Measurements from ENCODE around the gene JPH4.
A peak's percentile ranks its signal among the peaks of the same experiment; 100 is the strongest.
"Not testable (repeated sequence)": the region's sequence is repeated elsewhere in the genome, so short reads cannot be mapped to it uniquely, and the experiment has no call there.

The JPH4 gene

DNA sequence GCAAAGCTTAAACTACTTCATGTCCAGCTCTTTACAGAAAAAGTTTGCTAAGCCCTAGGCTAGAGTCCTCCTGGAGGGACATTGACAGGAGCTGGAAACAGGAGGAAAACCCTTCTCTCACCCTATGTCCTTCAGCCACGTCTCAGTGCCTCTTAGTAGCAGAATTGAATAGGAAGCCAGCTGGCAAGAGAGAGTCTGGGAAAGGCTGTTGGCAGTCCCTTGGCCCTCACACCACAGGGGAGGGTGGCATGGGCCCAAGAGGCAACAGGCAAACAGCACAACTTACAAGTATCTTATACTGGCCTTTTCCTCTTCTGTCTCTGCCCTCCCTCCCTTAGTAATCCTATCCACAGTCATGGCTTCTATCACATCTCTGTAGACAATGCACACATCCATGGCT, 29.9 kb upstream of the JPH4 start:
- no peak for DNase-seq

DNA sequence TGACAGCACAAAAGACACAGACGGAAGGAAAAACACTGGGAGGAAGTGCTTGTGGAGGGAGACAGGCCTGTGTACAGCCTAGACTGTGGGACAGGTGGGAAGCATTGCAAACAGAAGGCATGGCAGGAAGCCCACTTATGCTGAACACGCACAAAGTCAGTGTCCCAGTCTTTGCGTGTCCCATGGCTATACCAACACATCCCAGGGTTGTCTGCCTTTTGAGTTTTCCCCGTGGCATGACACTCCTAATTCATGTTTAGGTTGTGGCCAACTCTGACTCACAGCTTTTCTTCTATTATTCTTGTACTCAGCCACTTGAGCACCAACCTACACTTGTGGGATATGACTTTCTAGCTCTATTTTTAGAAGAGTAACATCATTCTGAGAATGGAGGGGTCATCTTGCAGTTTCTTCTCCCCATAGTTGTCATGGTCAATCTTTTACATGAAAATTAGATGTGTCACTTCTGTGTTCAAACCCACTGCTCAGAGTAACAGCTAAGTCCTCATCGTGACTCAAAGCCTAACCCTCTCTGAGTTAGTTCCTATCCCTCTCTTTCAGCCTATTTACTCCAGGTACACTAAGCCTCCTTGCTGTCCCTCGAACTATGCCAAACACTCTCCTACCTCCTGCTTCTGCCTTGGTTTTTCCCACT, 27.5 kb upstream of the JPH4 start:
- DNase-seq: no peak

DNA sequence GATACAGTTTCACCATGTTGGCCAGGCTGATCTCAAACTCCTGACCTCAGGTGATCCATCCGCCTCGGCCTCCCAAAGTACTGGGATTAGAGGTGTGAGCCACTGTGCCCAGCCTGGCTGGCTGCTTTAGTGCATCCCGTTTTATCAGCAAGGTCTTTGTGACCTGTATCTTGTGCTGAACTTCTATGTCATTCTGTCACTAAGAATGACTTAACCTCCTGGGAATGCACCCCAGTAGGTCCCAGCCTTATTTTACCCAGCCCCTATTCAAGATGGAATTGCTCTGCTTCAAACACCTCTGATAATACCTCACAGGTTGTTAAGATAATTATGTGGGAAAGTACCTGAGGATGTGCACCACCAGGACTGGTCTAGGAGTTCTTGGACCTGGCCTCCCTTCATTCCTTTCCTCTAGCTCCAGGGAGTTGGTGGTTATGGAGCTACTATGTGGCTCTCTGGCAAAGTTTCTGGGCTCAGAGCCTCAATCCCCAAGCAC, 26.1 kb upstream of the JPH4 start:
- DNase-seq: no peak

DNA sequence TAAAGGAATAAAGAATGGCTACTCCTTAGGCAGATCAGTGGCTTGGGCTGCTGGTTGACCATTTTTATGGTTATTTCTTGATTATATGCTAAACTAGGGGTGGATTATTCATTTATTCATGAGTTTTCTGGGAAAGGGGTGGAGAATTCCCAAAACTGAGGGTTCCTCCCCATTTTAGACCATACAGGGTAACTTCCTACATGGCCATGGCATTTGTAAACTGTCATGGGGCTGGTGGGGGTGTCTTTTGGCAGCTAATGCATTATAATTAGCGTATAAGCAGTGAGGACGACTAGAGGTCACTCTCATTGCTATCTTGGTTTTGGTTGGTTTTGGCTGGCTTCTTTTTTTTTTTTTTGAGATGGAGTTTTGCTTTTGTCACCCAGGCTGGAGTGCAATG, 25.6 kb upstream of the JPH4 start:
- no peak for DNase-seq

DNA sequence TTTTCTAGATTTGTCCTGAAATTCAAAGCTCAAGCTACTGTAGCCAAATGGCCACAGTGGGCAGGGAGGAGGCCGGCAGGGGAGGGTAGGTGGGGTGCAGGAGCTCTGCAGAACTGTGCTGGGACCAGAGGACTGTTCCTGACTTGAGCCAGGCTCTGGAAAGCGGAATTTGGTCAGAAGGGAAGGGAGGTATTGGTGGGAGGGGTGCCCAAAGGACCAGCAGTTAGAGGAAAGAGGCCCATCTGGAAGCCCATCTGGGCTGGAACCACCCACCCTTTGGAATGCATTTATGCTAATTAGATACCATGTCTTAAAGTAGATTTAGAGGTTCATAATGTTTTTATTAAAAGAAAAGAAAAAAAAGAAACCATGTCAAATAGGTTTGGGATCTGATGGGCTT, 24.5 kb upstream of the JPH4 start:
- no peak for DNase-seq

DNA sequence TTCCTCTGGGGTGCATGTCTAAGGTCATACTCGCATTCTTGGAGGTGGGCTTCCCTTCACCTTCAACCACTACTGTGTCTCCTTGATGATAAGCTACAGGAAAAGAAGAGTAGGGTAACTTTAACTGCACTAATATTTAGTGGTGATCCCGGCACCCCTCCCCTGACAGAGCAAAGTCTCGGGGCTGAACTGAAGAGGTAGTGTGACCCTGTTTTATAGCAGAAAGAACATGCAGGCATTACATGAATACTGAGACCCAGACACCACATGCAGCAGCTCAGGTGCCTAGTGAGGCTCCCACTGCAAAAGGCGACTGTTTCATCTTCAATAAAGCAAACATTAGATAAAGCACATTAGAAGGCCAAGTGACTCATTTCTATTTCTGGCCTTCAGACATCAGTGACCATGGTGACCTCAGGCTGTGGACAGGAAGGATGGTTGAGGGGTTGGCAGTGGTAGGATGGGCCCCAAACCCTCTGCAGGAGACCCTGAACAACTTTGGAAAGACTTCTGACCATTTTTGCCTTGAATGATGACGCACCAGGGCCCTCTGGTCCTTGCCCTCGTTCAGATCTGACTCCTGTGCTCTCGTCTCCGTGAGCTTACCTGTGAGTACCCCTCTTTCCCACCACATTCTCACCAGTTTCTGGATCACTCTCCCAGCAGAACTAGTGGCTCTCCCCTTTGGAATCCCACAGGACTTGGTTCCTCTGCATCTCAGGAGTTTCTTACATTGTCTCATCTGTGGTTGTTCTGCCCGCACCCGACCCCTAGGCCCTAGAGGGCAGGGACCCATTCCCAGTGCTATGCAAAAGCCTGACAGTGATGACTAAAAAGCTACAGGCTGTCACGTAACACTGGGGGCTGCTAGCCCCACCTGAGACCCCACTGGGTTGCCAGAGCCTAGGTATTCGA, 23.8 kb upstream of the JPH4 start:
- no peak for DNase-seq

DNA sequence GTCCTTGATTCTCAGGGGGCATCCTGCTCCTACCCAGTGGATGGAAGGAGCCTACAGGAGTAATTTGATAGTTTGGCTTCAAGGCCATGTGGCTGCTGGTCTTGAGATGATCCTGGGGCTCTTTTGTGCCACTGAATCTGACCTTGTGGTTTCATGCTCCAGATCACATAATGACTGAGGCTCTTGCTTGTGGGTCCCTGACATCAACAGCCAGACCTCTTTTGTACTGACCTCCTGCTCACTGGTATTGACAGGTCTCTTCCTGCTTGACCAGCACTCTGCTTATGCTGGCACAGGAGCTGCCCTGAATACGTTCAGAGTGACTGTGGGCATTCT, 23.2 kb upstream of the JPH4 start:
- DNase-seq: no peak

DNA sequence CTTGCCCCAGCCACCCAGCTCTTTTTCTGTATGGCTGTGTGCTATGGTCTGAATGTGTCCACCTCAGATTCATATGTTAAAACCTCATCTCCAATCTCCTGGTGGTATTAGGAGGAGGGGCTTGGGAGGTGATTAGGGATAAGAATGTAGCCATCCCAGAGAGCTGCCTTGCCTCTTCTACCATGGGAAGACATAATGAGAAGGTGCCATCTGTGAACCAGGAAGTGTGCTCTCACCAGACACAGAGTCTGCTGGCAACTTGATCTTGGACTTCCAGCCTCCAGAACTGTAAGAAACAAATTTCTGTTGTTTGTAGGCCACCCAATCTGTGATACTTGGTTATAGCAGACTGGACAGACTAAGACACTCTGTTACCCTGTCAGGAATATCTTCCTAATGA, 22.8 kb upstream of the JPH4 start:
- DNase-seq: no peak

DNA sequence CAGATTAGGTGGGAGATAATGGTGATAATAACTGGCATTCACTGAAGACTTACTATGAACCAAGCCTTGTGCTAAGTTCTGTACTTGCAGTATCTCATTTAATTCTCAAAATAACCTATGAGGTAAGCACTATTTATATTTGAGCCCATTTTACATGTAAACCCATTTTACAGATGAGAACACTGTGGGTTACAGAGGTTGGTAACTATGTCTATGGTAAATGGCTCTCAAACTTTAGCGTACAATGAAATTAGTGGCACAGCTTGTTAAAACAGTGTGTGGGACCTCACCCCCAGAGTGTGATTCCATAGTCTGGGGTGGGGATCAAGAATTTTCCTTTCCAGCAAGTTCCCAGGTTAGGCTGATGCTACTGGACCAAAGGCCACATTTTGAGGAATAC, 22.2 kb upstream of the JPH4 start:
- no peak for DNase-seq

DNA sequence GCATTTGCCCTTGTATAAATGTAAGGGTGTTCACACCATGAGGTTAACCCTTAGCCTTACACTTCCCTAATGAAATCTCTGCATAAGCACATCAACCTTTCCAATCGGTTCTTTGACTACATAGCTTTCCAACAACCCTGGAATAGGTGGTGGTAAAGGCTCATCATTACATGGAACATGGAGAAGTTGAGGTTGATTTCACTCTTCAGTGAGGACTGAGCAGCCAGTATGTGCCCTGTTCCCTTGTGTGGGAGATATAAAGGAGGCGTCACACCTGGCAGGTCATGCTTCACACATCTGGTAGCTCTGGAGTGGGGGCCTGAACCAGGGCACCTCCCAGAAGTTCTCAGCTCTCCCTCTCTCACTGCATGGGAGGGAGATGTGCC, 21.7 kb upstream of the JPH4 start:
- DNase-seq: no peak

DNA sequence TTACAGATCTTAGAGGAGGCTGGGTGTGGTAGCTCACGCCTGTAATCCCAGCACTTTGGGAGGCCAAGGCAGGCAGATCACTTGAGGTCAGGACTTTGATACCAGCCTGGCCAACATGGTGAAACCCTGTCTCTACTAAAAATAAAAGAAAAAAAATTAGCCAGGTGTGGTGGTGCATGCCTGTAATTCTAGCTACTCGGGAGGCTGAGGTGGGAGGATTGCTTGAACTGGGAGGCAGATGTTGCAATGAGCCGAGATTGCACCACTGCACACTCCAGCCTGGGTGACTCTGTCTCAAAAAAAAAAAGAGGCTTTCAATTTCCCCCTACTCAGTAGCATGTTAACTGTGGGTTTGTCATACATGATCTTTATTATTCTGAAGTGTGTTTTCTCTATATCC, 15.6 kb upstream of the JPH4 start:
- not testable (repeated sequence) for DNase-seq

DNA sequence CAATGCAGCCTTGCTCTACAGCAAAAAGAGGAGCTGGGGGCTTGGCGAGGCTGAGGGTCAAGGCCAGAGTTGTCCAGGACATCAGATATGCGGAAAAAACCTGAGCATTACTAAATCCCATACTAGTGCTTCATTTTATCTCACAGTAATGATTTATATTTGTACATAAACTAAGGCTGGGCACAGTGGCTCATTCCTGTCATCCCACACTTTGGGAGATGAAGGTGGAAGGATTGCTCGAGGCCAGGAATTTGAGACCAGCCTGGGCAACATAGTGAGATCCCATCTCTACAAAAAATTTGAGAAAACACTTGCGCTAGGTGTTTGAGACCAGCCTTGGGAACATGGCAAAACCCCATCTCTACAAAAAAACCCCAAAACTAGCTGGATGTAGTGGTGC, 11.6 kb upstream of the JPH4 start:
- DNase-seq: no peak

DNA sequence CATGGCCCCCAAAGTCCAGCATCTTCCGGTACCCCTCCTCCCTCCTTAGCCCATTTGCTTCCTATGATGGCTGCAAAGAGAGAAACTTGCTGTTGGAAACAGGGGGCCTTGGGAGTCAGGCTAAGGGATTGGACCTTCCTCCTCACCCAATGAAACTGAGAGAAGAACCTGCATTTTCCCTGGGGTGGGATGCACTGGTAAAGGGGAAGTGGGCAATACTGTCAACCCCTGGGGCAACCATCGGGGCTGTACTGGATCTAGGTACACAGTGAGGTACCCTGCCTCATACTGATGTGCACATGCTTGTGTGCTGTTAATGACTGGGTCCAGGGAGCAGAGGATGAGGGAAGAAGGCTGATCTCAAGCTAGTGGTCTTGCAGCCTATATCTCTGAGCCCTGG, 11.0 kb upstream of the JPH4 start:
- no peak for DNase-seq

DNA sequence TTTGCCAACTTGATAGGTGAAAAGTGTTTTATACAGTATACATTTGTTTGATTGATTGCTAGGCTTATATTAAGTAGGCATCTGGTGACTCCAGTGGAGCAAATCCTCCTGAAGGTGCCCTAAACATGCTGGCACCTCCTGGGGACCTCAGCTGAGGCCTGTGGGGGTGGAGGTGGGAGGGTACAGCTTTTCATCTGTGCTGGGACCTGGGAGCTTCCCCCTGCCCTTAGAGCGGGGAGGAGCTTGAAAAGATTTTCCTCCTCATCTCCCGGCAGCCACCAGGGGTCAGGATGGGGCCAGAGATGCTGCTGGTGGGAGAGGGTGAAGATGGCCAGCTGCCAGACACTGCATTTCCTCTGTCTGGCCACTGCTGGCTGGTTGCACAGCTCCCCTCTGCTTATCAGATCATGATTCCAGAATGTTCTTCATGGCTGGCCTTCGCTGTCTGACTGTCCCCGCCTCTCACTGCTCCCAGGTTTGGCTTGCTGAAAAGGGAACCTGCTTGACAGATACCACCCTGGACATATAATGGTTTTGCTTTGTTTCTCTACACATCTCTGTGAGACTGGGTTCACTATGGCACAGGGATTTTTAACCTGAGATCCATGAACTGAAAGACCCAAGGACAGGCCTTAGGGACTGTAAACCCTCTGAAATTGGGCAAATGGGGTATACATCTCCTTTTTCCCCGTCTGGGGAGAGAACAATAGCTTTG, 10.5 kb upstream of the JPH4 start:
- DNase-seq: peak; percentile 74

DNA sequence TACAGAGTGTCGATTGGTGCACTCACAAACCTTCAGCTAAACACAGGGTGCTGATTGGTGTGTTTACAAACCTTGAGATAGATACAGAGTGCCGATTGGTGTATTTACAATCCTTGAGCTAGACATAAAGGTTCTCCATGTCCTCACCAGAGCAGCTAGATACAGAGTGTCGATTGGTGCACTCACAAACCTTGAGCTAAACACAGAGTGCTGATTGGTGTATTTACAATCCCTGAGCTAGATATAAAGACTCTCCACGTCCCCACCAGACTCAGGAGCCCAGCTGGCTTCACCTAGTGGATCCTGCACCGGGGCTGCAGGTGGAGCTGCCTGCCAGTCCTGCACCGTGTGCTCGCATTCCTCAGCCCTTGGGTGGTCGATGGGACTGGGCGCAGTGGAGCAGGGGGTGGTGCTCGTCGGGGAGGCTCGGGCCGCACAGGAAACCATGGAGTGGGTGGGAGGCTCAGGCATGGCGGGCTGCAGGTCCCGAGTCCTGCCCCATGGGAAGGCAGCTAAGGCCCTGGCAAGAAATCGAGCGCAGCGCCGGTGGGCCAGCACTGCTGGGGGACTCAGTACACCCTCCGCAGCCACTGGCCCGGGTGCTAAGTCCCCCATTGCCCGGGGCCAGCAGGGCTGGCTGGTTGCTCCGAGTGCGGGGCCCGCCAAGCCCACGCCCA, 6.1 kb upstream of the JPH4 start:
- not testable (repeated sequence) for DNase-seq

DNA sequence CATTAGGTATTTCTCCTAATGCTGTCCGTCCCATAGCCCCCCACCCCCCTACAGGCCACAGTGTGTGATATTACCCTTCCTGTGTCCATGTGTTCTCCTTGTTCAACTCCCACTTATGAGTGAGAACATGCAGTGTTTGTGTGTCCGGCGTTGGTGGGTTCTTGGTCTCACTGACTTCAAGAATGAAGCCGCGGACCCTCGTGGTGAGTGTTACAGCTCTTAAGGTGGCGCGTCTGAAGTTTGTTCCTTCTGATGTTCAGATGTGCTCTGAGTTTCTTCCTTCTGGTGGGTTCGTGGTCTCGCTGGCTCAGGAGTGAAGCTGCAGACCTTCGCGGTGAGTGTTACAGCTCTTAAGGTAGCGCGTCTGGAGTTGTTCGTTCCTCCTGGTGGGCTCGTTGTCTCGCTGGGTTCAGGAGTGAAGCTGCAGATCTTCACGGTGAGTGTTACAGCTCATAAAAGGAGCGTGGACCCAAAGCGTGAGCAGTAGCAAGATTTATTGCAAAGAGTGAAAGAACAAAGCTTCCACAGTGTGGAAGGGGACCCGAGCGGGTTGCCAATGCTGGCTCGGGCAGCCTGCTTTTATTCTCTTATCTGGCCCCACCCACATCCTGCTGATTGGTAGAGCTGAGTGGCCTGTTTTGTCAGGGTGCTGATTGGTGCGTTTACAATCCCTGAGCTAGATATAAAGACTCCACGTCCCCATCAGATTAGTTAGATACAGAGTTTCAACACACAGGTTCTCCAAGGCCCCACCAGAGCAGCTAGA, 5.4 kb upstream of the JPH4 start:
- DNase-seq: not testable (repeated sequence)

DNA sequence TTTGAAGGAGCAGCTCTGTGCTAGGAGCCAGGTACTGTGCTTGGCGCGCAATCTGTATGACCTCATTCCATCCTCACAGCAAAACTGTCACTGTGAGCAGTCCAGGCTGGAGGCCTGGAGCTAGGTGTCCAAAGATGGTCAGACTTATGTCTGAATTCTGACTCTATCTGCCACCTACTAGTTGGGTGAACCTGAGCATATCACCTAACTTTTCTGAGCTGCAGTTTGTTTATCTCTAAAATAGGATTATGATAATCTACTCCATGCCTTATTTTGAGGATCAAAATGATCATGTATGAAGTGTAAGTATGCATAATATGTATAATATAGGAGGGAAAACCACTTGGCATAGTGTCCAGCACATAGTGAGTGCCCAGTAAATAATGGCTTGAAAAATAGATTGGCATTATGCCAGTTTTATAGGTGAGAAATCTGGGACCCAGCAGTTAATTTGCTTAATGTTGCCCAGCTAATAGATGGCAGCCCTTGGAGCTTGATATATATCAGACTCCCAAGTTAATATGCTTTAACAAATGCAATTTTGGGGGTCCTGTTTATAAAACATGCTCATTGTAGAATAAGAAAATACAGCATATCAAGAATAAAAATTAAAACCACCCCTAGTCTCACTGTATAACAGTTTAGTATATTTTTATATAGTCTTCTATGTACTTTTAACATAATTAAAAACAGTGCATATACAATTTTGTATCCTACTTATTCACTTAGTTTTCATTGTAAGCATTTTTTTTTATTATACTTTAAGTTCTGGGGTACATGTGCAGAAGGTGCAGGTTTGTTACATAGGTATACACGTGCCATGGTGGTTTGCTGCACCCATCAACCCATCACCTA, 4.5 kb upstream of the JPH4 start:
- no peak for DNase-seq

DNA sequence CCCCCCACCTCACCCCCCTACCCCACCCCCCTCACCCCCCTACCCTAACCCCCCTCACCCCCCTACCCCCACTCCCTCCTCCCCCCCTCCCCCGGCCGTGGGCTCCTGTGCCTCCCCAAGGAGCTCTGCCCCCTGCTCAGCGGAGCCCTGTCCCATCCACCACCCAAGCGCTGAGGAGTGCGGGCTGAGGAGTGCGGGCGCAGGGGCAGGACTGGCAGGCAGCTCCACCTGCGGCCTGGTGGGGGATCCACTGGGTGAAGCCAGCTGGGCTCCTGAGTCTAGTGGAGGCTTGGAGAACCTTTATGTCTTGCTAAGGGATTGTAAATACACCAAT, 2.3 kb upstream of the JPH4 start:
- DNase-seq: no peak

DNA sequence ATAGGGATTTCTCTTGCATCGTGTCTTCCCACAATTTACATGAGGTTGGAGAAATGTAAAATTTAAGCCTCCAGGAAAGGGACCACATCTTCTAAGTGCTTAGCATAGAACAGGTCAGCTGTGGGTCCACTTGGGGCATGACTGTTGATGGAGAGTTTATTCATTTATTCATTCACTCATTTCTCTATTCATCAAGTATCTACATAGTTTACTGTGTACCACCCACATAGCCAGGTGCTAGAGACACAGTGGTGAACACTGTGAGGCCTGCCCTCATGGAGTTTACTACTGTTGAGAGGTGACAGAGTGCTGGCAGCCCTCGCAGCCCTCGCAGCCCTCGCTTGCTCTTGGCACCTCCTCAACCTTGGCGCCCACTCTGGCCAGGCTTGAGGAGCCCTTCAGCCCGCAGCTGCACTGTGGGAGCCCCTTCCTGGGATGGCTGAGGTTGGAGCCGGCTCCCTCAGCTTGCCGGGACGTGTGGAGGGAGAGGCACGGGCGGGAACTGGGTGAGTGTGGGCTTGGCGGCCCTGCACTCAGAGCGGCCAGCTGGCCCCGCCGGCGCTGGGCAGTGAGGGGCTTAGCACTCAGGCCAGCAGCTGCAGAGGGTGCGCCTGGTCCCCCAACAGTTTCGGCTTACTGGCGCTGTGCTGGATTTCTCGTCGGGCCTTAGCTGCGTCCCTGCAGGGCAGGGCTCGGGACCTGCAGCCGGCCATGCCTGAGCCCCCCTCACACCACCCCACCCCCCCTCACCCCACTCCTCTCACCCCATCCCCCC, 1.7 kb upstream of the JPH4 start:
- no peak for DNase-seq

DNA sequence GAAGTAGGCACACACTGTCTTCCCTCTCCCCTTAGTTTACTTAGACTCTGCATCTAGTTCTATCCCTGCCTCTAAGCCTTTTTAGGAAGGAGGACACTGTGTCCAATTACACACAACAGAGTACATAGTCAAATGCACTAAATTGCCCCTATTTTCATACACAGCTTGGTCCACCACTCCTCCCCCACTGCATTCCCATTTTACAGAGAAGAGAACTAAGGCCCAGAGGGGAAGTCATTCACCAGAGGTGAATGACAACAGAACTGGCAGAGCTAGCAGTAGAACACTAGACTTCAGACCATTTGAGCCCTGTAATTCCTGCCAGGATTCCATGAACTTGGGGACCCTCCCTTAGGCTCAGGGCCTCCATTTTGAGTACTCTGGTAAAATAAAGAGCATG, 1.1 kb upstream of the JPH4 start:
- no peak for DNase-seq

DNA sequence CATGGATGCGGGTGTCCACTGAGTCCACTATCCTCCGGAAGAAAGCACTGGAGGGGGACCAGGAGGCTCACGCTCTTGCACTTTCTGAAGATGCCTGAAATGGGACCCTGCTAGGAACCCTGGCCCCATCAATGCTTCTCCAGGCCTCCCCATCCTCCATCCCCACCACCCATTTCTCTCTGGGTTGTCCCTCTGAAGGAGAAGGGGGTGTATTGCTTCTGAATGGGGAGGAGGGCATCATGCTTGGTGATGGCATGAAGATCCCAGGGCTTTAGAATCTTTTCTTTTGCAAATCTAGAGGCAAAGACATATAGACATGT, 681 bp upstream of the JPH4 start:
- DNase-seq: no peak

All from CD4-positive, alpha-beta T cell treated with Interleukin-4 for 4 hours (primary cell).